HEK293 (cell line): Measurements from ENCODE around the gene BCL2.

Experiments used
- BCL11A ChIP-seq: fragments of 450-650 bp; formaldehyde crosslinking; IDR thresholded peaks from 2 replicates; pipeline ENCODE4 v1.5.1; 2016; ENCODE audit warnings: low read depth, missing biosample characterization, missing genetic modification characterization
- CTCF ChIP-seq: fragments of 450-650 bp; formaldehyde crosslinking; IDR thresholded peaks from 2 replicates; pipeline ENCODE4 v1.5.1; 2016; ENCODE audit warnings: missing biosample characterization, missing genetic modification characterization
- FEZF1 ChIP-seq: fragments of 450-650 bp; formaldehyde crosslinking; IDR thresholded peaks from 2 replicates; pipeline ENCODE4 v1.5.1; 2016; ENCODE audit warnings: missing biosample characterization, missing genetic modification characterization
- KLF16 ChIP-seq: fragments of 450-650 bp; formaldehyde crosslinking; IDR thresholded peaks from 2 replicates; pipeline ENCODE4 v1.5.1; 2017; ENCODE audit warnings: missing biosample characterization, missing genetic modification characterization
- SP2 ChIP-seq: fragments of 450-650 bp; formaldehyde crosslinking; IDR thresholded peaks from 2 replicates; pipeline ENCODE4 v1.5.1; 2016; ENCODE audit warnings: missing biosample characterization, missing genetic modification characterization
- ZFP69B ChIP-seq: fragments of 450-650 bp; formaldehyde crosslinking; IDR thresholded peaks from 2 replicates; pipeline ENCODE4 v1.5.1; 2016; ENCODE audit warnings: missing biosample characterization, missing genetic modification characterization
- ZNF175 ChIP-seq: fragments of 450-650 bp; formaldehyde crosslinking; IDR thresholded peaks from 2 replicates; pipeline ENCODE4 v1.5.1; 2016; ENCODE audit warnings: missing biosample characterization, missing genetic modification characterization
- ZNF19 ChIP-seq: fragments of 450-650 bp; formaldehyde crosslinking; IDR thresholded peaks from 2 replicates; pipeline ENCODE4; 2016; ENCODE audit warnings: missing biosample characterization, missing genetic modification characterization, low read depth
- ZNF23 ChIP-seq: fragments of 450-650 bp; formaldehyde crosslinking; IDR thresholded peaks from 2 replicates; pipeline ENCODE4 v1.5.1; 2016; ENCODE audit warnings: missing biosample characterization, missing genetic modification characterization, borderline replicate concordance
- ZNF274 ChIP-seq, 2 experiments: fragments of 200-500 bp in 1 of 2; fragments of 450-650 bp in 1 of 2; sonication (Bioruptor generic) in 1 of 2; formaldehyde crosslinking in 1 of 2; IDR thresholded peaks; 2 replicates each; pipeline versions ENCODE4 v1.5.1 to v1.6.1; 2014 to 2016; ENCODE audit warnings: borderline replicate concordance in 1 of 2, inconsistent platforms in 1 of 2, low read length in 1 of 2, missing biosample characterization in 1 of 2, missing genetic modification characterization in 1 of 2
- ZNF521 ChIP-seq: fragments of 450-650 bp; formaldehyde crosslinking; IDR thresholded peaks from 2 replicates; pipeline ENCODE4 v1.5.1; 2017; ENCODE audit warnings: missing biosample characterization, mild to moderate bottlenecking, missing genetic modification characterization
- ZNF596 ChIP-seq: fragments of 450-650 bp; IDR thresholded peaks from 2 replicates; pipeline ENCODE4 v1.5.0; 2018; ENCODE audit warnings: missing biosample characterization, mild to moderate bottlenecking, missing genetic modification characterization, moderate library complexity
- ZNF660 ChIP-seq: fragments of 450-650 bp; IDR thresholded peaks from 2 replicates; pipeline ENCODE4 v1.5.1; 2018; ENCODE audit warnings: missing biosample characterization, mild to moderate bottlenecking, missing genetic modification characterization
- TF ChIP-seq, protein P1 (sequence below): fragments of 450-650 bp; formaldehyde crosslinking; IDR thresholded peaks from 2 replicates; pipeline ENCODE4 v1.5.1; 2016; ENCODE audit warnings: missing biosample characterization, missing genetic modification characterization, low read depth

DNA sequence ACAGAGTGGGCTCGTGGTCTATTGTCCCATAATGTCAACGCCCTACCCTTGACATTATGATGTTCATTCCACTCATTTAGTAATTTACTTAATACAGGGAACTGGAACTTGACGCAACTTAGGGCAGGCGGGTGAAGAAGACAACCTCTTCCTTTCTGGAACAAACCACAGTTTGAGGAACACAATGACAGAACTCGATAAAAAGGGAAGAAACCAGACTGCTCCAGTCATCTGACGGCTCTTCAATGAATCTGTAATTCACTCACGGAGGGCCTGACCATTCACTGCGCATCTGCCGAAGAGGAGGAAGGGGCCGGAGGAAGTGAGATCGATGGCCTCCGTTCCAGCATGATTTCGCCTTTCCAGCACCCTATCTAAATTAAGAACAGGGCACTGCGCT, 83.2 kb downstream of the BCL2 start:
- TF ChIP-seq CTCF (tag by site-specific recombination) (no peak), ZNF23 (tag by site-specific recombination) (no peak), ZNF660 (no peak), ZFP69B (no peak), BCL11A (tag by site-specific recombination) (no peak), ZNF175 (no peak), ZNF19 (no peak), SP2 (tag by site-specific recombination) (no peak), ZNF521 (tag by site-specific recombination) (no peak), ZNF596 (tag by site-specific recombination) (no peak), FEZF1 (no peak), ZNF274 (IDR thresholded peaks at IDR 0.05; ENCODE audit: low read length) (no peak), ZNF274 (tag by site-specific recombination; IDR thresholded peaks at IDR 0.05; ENCODE audit: borderline replicate concordance) (no peak), KLF16 (no peak)
- TF ChIP-seq, protein P1, sequence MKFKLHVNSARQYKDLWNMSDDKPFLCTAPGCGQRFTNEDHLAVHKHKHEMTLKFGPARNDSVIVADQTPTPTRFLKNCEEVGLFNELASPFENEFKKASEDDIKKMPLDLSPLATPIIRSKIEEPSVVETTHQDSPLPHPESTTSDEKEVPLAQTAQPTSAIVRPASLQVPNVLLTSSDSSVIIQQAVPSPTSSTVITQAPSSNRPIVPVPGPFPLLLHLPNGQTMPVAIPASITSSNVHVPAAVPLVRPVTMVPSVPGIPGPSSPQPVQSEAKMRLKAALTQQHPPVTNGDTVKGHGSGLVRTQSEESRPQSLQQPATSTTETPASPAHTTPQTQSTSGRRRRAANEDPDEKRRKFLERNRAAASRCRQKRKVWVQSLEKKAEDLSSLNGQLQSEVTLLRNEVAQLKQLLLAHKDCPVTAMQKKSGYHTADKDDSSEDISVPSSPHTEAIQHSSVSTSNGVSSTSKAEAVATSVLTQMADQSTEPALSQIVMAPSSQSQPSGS (tag by site-specific recombination): no peak
